Measurements from ENCODE around the gene KLRG1.

KLRG1 gene

DNA sequence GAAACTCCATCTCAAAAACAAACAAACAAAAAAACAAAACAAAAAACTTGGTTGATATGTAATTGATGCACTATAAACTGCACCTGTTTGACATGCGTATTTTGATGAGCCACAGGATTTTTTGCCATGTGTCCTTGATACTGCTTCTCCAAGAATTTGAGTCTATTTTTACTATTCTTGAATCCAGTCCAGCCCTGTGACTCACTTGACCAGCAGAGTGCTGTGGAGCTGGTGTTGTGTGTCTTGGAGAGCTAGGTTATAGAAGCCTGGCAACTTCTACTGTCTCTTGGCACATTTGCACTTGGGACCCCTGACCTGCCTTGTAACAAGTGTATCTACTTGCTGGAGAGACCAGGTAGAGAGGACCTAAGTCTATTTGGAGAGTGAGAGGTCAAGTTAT, 52.0 kb downstream of the KLRG1 start:
- DNase-seq (ENCODE audit: low read depth) = no peak

DNA sequence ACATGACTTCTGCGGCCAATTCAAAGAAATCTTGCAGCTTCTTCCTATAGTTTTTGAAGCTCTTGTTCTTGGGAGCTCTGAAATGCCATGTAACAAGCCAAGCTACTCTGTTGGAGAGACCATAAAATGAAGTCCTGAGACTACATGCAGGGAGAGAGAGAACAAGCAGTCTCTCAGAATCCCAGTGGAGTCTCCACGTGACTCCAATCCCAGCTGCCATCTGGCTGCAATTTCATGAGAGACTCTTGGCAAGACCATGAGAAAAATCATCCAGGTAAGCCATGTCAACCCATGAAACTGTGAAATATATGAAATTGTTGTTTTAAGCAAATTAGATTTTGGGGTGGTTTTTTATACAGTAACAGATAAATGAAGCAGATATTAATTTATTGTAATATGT, 54.4 kb downstream of the KLRG1 start:
- DNase-seq (ENCODE audit: low read depth) = no peak

- DNase-seq (ENCODE audit: low read depth) = no peak
Observed at GRCh38 chr12:9047105-9047504, 57.8 kb downstream of the KLRG1 start.

- DNase-seq (ENCODE audit: low read depth) = no peak
Observed at GRCh38 chr12:9048930-9049329, 59.6 kb downstream of the KLRG1 start.

DNA sequence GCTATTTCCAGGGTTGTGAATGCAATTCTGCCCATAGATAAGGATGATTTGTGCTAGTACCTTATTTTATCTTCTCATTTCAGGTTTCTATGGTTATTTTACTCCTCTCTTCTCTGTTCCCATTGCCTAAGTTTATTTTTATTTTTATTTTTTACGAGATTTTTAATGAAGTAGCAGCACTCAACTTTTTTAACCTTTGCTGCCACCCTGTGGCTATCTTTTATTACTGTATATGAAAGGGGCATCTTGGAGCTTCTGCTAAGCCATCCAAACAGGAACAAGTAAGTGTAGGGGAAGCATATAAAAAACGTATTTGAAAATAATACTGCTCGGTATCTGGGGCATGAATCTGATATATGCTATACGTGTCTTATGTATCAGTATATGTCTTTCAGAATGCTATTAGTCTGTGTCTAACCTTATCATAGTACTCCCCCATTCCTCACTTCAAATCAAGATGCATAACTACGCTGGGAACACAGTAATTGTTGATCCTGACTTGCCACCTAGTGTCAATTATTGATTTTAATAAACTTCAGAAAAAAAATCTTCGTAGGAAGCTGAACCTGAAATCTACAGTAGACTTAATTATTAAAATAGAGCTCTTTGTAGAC, 60.3 kb downstream of the KLRG1 start:
- no peak for DNase-seq (ENCODE audit: low read depth)

DNA sequence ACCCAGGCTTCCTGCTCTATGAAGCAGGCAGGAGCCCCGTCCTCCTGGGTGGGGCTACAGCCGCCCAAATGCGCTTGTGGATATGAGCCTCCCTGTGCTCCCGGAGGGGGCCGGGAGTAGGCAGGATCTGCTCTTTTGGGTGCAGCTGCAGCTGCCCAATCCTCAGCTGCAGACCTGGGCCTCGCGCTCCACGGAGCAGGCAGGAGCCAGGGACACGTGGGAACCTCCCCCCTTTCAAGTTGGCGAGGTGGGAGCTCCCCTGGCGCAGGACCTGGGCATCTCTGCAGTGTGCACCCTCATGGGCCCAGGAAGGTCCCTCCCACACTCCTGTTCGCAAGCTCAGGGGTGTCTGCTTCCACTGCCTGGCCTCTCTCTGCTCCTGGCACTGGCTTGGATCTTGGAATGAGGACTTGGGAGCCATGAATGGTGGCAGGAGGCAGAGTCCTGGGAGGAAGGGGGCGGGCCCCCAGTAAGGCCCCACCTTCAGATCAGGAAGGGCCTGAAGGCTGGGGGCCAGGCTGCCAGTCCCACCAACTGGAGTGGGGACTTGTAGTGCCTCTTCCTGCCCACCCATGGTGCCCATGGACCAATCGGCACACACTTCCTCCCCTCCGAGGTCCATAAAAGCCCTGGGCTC, 61.3 kb downstream of the KLRG1 start:
- DNase-seq (ENCODE audit: low read depth) = no peak

DNA sequence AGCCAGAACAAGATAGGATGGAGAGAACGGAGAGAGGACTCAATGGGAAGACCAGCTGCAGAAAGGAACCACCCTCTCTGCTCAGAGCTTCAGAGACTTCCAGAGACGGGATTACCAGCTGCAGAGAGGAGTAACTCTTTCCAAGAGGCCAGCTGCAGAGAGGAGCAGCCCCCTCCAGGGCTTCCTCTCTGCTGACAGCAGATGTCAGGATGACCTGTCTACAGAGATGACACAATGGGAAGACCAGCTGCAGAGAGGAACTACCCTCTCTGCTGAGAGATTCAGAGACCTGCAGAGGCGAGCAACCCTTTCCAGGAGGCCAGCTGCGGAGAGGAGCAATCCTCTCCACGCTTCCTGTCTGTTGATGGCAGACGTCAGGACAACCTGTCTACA, 61.8 kb downstream of the KLRG1 start:
- no peak for DNase-seq (ENCODE audit: low read depth)

DNA sequence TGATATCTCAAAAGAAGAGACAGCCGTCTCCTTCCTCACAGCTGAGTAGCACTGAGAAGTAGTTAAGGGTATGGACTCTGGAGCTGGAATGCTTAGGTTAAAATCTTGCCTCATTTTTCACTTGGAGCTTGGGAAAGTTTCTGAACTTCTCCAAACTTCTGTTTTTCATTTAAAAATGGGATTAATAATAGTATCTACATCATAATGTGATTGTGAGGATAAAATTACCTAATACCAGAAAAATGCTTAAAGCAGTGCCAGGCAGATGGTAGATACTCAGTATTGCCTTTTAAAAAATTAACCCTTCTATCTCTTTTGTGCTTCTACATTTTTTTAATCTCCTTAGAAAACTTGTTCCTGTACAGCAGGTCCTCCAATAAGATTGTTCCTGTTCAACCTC, 63.3 kb downstream of the KLRG1 start:
- no peak for DNase-seq (ENCODE audit: low read depth)
